Measurements from ENCODE around the gene PXK.

DNA sequence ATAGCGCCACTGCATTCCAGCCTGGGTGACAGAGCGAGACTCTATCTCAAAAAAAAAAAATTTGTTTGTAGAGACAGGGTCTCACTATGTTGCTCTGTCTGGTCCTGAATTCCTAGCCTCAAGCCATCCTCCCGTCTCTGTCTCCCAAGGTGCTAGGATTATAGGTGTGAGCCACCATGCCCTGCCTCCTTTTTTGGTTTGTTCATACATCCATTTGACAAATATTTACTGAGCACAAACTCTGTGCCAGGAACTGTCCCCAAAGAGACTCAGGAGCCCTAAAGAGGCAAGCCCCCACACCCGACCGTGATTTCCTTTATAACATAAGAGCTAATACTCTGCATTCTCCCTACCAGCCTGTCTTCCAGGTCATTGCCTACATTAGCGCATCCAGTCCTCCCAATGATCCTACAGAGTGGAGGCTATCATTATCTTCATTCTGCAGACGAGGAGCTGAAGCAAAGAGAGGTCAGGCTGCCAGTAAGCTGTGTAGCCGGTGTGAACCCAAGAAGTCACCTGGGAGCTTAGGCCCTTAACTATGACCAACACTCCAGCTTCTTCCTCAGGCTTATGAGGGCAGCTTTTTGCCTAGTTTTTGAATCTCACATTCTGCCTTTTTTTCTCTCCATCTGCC, 6.3 kb upstream of the PXK start:
- no peak for TF ChIP-seq EZH2 (IDR thresholded peaks at IDR 0.05; ENCODE audit: borderline replicate concordance)
- TF ChIP-seq, protein P1, sequence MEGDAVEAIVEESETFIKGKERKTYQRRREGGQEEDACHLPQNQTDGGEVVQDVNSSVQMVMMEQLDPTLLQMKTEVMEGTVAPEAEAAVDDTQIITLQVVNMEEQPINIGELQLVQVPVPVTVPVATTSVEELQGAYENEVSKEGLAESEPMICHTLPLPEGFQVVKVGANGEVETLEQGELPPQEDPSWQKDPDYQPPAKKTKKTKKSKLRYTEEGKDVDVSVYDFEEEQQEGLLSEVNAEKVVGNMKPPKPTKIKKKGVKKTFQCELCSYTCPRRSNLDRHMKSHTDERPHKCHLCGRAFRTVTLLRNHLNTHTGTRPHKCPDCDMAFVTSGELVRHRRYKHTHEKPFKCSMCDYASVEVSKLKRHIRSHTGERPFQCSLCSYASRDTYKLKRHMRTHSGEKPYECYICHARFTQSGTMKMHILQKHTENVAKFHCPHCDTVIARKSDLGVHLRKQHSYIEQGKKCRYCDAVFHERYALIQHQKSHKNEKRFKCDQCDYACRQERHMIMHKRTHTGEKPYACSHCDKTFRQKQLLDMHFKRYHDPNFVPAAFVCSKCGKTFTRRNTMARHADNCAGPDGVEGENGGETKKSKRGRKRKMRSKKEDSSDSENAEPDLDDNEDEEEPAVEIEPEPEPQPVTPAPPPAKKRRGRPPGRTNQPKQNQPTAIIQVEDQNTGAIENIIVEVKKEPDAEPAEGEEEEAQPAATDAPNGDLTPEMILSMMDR (IDR thresholded peaks at IDR 0.05; ENCODE audit: poor library complexity), result no peak

Data from hepatocyte (in vitro differentiated cells).